ENCODE results near the gene RCC2. TPM values are rescaled to one million over a fixed set of nuclear protein-coding genes. Genes with fewer than 3 reads are reported as not detected.
"Not testable (repeated sequence)": the region's sequence is repeated elsewhere in the genome, so short reads cannot be mapped to it uniquely, and the experiment has no call there.

Gene RCC2
- total RNA-seq, 1 experiment from 2014 or later: 86.2 TPM

DNA sequence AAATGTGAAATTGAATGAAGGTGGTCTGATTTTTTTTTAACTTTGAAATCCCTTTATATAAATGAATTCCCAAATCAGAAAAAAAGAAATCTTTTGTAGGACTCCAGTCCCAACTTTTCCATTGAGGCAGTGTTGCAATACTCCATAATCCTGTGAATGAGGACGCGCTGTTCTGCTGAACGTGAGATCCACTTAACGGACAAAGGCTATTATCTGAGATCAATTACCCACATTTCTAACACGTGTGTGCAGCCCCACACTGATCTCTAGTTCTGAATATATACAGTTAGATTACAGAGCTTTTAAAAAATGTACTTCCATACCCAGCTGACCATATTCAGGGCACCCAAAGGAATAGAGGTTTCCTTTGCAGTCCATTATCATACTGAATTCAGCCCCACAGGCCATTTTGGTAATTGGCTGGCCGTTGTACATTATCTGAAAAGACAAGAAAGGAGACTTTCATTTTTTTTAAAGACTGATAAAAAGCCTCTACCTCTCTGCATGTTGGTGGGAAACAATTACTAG lies 19.0 kb downstream of the RCC2 start:
- DNase-seq (ENCODE audit: low read depth): no peak

DNA sequence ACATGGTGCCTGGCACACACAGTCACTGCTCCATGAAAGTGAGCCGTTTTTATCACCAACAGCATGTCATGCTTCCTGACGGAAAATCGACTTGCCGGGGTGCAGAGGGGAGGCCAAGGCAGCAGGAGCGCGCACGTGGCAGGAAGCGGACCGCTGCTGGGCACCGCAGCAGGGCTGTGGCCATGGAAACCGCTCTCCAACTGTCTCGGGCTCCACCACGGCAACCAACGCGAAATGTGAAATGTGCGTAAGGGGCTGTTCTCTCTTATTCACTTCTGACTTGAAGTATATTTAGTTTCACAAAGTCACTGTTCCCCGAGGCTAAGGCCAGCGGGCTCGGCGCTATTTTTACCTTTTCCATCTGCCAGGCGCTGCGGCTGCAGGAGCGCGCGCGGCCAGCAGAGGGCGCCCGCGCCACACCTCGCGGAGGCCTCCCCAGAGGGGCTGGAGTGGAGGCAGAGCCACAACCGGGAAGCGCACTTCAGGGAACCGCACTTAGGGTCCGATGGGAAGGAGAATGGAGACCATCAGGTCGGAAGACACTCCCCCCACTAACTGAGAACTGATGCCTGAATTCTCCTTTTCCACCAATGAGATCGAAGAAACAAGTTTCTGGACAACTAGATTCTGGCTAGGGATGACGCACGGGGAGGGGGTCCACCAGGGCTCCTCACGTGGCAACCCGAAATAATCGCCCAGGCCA lies 19.7 kb downstream of the RCC2 start:
- DNase-seq (ENCODE audit: low read depth): peak; percentile 42

DNA sequence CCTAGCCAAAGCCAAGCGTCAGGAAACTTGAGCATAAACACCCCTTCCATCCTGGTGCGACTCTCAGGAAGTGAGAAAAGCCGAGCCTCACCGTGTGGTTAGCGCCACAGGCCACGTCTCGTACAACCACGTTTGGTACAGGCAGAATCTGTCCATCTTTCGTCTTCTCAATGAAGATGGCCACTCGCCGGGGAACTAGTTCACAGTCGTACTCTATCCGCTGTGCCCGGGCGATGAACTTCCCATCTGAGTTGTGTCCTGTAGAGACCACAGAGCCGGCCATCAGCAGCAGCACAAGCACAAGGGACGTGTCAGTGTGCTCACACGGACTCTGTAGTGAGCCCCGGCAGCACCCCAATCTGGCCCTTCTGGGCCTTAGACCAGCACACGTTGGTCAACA lies 23.1 kb downstream of the RCC2 start:
- DNase-seq (ENCODE audit: low read depth): no peak

DNA sequence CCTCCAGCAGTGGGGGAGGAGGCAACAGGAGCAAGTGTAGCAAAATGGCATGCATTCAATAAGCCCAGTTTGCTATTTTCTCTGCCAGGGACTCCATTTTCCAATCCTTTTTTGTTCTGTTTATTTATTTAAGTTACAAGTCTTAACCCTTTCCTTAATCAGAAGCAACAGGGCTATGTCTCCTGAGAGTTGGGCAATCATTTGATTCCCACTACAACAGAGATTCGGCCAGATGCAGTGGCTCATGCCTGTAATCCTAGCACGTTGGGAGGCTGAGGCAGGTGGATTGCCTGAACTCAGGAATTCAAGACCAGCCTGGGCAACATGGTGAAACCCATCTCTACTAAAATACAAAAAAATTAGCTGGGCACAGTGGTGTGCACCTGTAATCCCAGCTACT lies 25.5 kb downstream of the RCC2 start:
- DNase-seq (ENCODE audit: low read depth): no peak

DNA sequence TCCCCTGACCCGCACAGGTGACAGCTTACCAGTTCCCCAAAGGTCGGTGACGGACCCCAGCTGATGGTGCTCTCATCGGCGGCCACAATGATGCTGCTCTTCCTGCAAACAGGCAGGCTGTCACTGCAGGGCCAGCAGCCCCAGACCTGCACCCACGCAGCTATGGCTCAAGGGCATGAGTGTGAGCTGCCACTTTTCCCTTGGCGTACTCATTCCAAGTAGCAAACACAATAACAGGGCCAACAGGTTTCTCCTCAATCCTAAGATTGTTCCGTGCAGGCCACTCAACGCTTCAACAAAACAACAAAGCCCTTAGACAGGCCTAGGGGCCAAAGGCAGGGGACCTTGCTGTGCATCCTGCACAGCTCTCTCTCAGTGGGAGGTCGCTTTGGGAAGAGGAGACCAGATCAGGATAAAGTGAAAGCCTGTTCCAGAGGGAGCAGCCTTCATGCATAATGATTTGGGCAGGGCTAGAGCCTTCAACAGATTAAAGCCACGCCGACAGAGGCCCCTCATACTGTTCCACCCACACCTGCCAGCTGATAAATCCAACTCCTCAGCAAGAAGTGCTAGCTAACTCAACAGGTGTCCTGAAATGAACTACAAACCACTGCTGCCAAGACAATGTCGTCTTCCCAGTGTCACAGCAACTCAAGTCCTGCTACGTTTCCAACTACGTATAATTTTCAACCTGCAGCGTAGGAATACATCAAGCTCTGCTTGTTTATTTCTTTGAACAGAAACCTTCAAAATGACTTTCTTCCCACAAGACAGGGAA lies 27.2 kb downstream of the RCC2 start:
- no peak for DNase-seq (ENCODE audit: low read depth)

DNA sequence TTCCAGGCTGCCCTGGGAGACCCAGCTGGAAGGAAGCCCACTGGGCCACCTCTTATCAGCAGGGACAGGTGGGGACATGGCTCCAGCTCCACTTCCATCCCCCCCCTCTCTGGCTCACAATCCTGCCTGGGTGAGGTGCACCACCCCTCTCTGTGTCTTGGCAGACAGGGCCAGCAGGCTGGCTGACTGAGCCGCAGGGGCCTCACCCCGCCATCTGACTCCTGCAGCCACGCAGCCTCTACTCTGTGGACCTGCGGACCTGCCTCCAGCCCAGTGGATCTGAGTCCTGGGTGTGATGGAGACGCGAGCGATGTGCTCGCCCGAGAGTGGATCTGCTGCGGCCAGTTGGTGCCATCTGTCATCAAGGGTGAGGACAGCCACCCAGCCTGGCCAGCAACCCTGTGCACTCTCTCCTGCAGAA lies 30.1 kb downstream of the RCC2 start:
- no peak for DNase-seq (ENCODE audit: low read depth)

DNA sequence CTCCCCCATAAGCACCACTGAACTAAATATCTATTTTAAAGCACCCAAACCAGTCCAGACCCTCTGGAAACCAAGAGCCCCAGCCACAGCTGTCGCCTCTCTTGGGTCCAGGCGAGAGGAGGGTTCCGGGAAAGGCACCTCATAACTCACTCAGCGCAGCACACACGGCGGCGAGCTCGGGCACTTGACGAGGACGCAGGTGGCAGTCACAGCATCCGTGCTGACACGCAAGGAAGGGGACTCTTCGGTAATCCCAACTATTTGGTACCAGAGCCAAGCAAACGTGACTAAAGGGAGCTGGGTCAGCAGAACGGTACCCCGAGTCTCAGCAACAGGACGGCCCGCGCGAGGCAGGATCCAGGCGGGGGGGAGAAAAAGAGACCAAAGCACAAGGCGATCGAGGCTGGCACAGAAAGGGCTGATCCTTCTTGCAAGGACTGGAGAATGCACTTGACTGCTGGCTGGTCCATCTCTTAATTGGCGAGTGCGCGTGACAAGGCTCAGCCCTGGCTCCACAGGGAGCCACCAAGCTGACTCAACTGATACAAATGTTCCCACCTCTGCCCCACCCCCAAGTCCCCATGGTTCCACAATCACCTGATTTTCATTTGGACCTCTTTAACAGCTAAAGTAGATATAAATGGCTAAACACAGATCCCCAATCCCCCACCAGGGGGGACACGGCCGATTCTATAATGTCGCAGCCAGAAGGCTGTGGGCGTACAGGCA lies 31.5 kb downstream of the RCC2 start:
- not testable (repeated sequence) for DNase-seq (ENCODE audit: low read depth)

DNA sequence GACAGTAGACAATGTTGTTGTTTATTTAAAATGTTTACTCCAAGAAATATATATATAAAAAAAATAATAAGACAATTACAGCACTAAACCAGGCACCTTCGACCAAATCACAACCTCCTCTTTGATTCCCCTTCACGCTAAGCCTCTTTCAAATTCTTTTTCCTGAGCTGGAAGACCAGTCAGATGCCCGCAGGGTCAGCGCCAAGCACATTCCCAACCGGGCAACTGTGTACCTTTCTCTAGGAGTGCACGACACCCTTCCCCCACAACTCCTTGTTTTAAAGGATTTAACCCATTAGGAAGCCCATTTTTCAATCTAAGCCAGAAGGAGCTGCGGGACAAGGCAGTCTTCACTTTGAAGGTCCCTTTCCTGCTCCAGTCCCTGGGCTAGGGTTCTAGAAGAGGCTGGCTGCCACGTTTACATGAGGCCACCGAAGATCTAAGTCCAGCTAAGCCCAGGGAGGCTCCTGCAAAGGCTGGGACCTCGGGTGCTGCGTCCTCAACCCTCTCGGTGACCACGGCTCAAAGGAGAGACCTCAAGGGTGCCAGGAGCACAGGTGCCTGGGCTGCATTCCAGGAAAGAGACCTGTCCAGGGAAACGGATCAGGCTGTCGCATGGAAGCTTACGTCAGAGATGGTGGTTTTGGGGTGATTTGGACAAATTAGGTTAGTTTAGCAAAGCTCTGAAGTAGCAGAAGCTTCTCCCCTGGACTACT lies 32.6 kb downstream of the RCC2 start:
- not testable (repeated sequence) for DNase-seq (ENCODE audit: low read depth)

DNA sequence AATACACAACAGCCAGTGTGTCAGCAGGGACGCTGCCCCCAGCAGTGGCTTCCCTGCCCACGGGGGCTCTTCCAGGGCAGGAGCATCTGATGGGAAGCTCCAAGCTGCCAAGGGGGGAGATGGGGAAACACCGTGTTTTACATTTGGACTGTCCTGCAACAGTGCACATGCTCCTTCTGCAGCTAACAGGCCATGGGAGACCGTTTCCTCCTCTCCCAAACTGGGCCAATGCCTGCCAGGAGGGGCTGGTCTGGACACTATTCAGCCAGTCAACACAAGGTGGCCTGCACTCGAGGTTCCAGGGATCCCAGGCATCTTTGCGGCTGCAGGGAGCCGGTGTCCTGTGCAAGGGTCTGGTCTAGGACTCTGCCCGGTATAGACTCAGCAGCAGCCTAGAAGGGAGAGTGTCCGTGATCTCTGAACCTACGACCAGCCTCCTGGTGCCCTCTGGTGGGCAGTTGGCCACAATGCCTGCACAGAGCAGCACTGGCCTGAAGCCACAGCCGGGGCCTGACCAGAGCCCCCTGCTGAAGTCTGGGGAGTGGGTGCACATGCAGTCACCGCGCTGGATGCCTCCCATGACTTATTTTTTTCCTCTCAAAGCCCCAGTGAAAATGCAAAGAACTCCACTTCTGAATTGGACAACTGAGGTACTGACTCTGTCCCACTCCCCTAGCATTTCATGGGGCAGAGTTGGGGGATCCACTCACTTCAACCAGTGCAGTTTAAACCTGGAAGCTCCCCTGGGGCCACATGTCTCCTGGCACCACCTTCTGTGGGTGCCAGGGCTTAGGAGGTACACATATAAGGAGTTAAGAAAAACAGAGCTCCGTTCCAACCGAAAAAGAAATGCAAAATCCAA lies 33.3 kb downstream of the RCC2 start:
- peak; percentile 54 for DNase-seq (ENCODE audit: low read depth)

DNA sequence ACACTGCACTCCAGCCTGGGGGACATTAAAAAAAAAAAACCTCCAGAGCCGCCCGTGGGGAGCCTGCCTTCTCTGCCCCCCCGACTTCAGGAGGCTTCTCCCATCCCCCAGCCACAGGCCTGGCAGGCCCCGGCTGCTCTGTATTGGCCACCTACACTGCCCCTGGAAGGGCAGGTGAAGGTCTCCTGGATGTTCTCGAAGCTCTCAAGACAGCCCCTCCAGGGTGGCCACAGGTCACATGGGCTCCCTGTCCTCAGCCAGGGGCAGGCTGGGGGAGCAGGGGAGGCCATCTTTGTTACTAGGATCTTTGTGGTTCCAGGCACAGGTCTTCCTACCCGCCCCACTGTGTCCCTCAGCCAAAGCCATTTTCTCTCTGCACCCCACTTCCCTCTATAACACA lies 34.7 kb downstream of the RCC2 start:
- no peak for DNase-seq (ENCODE audit: low read depth)

DNA sequence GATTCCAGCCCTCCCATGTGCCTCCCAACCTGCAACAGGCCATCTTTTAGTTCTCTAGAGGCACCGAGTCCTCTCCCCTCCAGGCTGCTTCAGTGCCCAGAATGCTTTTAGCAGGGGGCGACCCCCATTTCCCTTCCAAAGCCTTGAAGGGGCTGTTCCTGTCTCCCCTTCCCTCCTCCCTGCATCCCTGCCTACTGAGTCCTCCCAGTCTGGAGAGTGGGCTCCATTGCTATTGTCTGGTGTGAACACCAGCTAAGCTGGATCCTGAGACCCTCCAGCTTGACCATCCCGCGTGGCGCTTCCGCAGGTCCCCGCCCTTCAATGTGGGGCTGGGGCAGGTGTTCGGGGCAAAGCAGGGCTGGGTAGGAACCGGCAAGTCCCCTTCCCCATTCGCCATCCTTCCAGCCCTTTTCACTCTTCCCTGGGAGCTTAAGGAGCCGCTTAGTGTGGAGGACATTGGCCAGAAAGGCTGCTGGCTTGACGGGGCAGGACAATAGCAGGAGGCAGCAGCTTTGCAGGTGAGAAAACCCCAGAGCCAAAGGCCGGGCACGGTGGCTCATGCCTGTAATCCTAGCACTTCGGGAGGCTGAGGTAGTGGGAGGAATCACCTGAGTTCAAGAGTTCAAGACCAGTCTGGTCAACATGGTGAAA lies 35.3 kb downstream of the RCC2 start:
- DNase-seq (ENCODE audit: low read depth): no peak

DNA sequence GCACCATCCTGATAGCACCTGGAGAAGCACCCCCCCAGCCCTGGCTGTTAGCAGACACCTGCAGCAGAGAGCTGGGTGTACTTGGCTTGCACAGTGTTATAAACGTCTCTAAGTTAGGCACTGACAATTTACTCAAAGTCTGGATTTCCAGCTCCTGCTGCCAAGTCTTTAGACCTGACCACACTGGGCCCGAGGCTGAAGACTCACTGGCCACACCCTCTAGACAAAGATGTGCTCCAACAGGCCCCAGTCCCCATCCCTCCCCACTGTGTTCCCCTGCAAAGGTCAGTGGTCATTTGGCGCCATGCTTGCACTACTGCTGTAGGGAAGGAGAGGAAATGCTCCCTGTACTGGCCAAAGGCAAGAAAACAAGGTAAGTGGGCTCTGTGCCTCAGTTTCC lies 36.4 kb downstream of the RCC2 start:
- no peak for DNase-seq (ENCODE audit: low read depth)

DNA sequence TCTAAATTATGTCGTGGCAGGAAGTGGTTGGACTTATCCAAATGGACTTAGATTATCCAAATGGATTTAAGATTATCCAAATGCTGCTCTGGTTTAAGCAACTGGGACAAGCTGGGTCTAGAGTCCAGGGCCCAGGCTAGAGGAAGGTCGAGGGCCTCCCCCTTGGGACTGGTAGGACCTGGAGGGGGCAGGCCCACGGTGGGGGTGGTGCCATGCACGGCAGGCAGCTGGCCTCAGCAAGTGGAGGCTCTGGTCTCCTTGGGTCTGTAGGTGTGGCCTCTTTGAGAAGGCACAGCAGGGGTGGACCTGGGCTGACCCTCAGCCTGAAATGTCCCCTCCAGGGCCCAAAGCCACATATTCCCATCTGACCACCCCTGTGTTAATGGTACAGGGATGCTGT lies 37.6 kb downstream of the RCC2 start:
- no peak for DNase-seq (ENCODE audit: low read depth)

DNA sequence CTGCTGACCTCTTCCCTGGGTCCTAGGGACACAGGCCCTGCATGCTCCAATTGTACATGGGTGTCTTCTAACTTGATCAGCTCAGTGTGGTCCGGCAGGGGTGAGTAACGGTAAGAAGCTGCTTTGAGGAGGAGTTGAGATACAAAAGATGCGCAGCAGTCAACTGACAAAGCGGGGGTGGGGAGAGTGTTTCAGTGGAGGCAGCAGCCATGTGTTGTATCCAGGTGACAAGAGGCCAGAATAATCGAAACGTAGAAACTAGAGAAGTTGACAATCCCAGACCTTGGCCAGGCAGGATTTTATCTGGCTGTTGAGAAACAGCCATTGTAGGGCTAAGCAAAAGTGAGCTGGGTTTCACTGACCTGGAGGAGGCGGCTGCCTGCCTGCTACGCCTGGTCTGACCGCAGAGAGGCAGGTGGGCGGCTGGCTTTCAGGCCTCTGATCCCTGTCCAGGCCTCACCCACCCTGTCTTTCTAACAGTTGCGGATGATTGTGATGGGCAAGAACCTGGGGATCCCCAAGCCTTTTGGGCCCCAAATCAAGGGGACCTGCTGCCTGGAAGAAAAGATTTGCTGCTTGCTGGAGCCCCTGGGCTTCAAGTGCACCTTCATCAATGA lies 38.6 kb downstream of the RCC2 start:
- no peak for DNase-seq (ENCODE audit: low read depth)

DNA sequence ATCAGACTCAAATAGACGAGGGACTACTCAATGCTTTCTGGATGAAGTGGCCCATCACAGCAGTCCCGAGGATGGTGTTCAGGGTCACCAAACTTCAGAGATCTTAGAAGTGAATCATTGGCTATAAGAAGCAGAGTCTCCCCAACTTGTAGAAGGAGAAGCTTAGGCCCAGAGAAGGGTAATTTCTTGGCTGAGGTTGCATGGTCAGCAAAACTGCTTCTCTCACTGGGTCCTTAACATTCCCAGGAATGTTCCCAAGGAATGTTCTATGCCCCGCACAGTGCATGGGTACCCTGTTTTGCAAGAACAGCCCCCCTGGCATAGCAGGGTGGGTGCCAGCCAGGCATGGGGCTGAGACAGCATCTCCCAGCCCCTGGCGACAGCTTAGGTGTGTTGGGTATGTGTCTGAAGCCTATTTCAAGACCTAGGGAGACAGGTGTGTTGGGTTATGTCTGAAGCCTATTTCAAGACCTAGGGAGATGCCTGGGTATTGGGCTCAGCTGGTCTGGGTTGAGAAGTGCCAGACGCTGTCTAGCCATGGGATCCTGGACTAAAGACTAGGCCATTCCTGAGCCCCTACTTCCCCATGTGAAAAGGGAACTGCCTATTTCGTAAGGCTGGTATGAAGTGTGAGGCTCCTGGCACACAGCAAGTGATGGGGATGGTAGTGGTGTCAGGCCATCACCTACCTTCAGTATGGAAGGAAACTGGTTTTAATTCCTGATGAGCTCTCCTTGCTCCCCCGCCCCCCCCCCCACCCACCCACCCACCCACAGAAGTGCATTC lies 41.4 kb downstream of the RCC2 start:
- no peak for DNase-seq (ENCODE audit: low read depth)

DNA sequence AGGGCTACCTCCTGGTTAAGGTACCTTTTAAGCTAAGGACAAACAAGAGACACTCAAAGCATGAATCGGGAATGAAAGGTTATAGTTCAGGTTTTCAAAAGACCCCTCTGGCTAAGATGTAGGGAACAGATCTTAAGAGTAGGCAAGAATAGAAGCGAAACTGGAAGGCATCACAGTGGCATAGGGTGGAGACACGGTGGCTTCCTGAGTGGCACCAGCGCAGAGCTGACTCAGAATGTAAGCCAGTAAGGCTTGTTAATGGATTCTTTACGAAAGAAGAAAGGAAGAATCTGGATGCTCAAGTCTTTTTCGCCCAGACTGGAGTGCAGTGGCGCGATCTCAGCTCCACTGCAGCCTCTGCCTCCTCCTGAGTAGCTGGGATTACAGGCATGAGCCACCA lies 46.2 kb downstream of the RCC2 start:
- no peak for DNase-seq (ENCODE audit: low read depth)

DNA sequence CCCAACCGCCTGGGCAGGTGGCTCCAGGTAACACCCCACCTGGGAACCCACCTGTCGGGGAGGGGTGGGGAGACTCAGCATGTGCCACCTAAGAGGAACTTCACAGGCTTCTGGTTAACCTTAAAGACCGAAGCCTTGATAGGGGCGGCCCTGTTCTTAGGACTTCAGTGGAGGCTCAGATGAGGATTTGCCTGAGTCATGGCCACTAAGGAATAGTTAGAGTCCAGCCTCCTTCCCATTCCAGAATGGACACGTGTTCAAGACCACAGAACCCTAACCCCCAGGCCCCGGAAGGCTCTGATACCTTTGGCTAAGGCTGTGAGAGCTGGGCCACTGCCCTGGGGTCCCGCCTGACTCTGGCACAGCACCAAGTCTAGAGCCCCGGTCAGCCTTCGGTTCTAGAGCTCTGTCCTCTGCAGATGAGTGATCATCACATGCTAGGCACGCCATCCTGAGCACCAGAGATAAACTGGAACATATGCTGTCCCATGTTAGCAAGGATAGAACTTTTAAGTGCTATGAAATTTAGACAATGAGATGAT lies 47.2 kb downstream of the RCC2 start:
- peak; percentile 10 for DNase-seq (ENCODE audit: low read depth)

DNA sequence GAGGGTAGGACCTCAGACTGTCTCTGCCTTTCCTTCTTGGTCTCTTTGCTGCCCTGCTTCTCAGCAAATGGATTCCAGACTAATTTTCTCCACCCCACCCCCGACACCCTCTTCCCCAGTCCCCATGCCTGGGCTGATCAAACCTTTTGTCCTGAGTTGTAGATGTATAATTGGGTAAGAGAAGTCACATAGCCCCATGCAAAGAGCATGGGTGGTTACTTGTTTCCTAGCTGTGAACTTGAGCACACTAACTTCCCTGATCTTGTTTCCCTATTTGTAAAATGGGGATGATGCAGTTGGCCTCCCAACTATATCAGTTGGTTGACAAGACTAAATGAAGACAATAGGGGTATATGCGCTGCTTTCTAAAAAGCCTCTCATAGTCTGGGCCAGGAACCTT lies 58.3 kb downstream of the RCC2 start:
- no peak for DNase-seq (ENCODE audit: low read depth)
